Uterus (tissue), 4 donors: ENCODE measurements around the gene SPATA31C2. TPM values are rescaled to one million over a fixed set of nuclear protein-coding genes. Genes with fewer than 3 reads are reported as not detected.

Source experiments
- total RNA-seq, 4 donors: library from RNA; depleted of rRNA in 3 of 4; stranded (reverse); fragments of >200 nt in 3 of 4; gene quantifications; one replicate each; pipeline versions ENCODE4 v1.1.0 to v1.2.4, GENCODE V29; 2014 to 2023
- donor health status: DM: yes; HTN: yes; CAD: no.

Gene SPATA31C2
- total RNA-seq, 4 donors from 2014 or later = 0.14 TPM; not detected in 3

Other genes starting within 250 kb of the SPATA31C2 start
- gene SPATA31C1, start 220.5 kb downstream of the SPATA31C2 start, total RNA-seq = under 1 TPM in 1 of 4 donors, not detected in 3; 0.21 TPM
- 10 to 100 TPM in 2 of 4 donors, 1 to 10 TPM in 1, under 1 TPM in 1; 0.59 to 10.9 (median 6.3) TPM for gene CDK20, start 163.9 kb downstream of the SPATA31C2 start, total RNA-seq
- 100 to 1,000 TPM in 3 of 4 donors, 10 to 100 TPM in 1; 55.8 to 388 (median 127) TPM for gene SPIN1, start 250.0 kb upstream of the SPATA31C2 start, total RNA-seq